HUDEP-2 (cell line): ENCODE data around the gene HNRNPLL.
"Not testable (repeated sequence)": the region's sequence is repeated elsewhere in the genome, so short reads cannot be mapped to it uniquely, and the experiment has no call there.

Experiments
- DNase-seq, 76 experiments: peaks; one replicate each; lab custom pipeline; 2025; ENCODE audit not compliant: unreplicated experiment in 76 of 76; lab: John Stamatoyannopoulos, UW

HNRNPLL gene

GRCh38 chr2:38602732-38603401, at the start of gene HNRNPLL:
HNRNPLL (minus strand) TSS chr2:38602928; CDS start chr2:38602626, 302 bp downstream.
- peak; percentile 47 to 98 (median 96) for DNase-seq

DNA sequence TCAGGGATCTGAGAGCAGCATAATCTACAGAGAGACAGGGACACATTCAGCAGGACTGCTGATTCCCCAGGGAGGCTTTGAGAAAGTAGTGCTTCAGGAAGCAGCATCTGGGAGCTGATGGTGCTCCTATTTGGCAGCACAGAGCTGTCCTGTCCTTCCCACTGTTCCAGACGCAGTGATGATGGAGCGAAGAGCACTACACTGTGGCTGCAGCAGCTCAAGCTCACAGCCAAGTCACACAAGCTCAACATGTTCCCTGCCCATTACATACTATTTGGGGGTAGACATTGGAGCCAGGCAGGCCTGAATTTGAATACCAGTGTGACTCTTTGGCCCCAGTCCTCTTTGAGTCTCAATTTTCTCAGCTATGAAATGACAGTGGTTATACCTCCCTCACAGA, 48.0 kb upstream of the HNRNPLL start:
- no peak for DNase-seq

GRCh38 chr2:38650012-38650411, 47.3 kb upstream of the HNRNPLL start:
- no peak for DNase-seq

DNA sequence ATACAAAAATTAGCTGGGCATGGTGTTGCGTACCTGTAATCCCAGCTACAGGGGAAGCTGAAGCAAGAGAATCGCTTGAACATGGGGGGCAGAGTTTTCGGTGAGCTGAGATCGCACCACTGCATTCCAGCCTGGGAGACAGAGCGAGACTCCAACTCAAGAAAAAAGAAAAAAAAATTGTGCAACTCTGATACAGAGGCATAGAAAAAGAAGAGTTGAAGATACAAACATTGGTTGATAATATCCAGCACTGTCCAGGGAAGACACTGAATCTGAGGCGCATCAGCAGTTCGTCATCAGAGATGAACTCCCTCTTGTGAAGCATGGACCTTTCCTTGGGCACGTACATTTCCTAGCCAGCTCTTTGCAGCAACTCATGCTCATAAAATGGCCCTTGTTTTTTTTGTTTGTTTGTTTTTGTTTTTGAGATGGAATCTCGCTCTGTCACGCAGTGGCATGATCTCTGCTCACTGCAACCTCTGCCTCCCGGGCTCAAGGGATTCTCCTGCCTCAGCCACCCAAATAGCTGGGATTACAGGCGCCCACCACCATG, 46.5 kb upstream of the HNRNPLL start:
- DNase-seq, result no peak

GRCh38 chr2:38648107-38648761, 45.5 kb upstream of the HNRNPLL start:
- DNase-seq, result peak in 1 of 76 experiments; percentile 17

DNA sequence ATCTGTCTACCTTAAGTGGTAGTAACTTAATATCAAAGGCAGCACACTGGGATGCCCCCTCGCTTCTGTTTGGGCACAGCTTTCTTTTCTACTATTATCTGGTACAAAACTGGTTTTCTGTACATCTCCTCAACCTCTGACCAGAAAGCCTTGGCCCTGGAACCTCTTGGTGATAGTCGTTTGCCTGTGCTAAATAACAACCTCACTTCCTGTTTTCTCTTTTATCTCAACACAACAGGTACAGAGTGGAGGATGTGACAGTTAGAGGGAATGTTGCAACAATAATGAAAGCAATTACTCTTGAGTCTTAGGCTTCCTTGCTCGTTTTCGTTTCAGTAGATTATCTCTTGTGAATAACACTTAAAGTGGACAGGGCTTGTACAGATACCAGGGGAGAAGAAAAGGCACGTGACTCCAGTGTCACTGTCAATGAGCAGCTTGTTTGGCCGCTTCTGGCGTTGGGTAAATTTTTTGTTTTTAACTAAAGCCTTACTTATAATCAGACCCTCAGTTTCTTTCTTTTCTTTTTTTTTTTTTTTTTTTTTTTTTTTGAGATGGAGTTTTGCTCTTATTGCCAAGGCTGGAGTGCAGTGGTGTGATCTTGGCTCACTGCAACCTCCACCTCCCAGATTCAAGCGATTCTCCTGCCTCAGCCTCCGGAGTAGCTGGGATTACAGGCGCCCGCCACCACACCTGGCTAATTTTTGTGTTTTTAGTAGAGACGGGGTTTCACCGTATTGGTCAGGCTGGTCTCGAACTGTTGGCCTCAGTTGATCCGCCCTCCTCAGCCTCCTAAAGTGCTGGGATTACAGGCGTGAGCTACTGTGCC, 41.2 kb upstream of the HNRNPLL start:
- DNase-seq, result peak in 72 of 76 experiments; percentile 11 to 95 (median 66)

GRCh38 chr2:38643021-38643671, 40.4 kb upstream of the HNRNPLL start:
- DNase-seq, result peak in 4 of 76 experiments; percentile 26 to 70 (median 41)

GRCh38 chr2:38642373-38643017, 39.8 kb upstream of the HNRNPLL start:
- DNase-seq, result not testable (repeated sequence)

DNA sequence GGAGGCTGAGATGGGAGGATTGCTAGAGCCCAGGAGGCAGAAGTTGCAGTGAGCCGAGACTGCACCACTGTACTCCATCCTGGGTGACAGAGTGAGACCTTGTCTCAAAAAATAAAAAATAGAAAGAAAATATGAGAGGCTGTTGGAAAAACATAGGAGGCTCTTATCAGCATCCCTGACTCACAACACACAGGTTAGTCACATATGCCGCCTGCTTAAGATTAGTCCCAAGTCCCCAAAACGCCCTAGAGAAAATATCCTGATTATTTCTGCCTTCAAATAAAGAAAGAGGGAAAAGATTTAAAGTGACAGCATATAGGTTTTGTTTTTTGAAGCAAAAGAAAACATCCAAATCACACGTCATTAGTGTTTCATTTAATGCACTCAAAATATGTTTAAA, 33.3 kb upstream of the HNRNPLL start:
- DNase-seq, result peak in 1 of 76 experiments; percentile 6

- no peak for DNase-seq
These were observed 32.4 kb upstream of the HNRNPLL start for GRCh38 chr2:38635139-38635538.

GRCh38 chr2:38634684-38635083, 32.0 kb upstream of the HNRNPLL start:
- peak in 14 of 76 experiments; percentile 4 to 59 (median 33) for DNase-seq

DNA sequence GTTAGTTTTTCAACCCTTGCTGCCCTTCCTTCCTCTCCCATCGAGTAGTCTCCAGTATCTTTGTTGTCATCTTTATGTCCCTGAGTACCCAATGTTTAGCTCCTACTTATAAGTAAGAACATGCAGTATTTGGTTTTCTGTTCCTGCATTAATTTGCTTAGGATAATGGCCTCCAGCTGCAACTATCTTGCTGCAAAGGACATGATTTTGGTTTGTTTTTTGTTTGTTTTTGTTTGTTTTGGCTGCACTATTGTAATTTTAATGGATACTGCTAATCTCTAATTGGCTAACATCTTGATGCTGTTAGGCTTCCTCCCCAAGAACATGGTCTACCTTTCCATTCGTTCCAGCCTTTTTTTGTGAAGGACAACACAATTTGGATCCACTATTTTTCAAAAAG, 31.2 kb upstream of the HNRNPLL start:
- no peak for DNase-seq

- DNase-seq, result no peak
These were observed 30.3 kb upstream of the HNRNPLL start for GRCh38 chr2:38632980-38633379.

GRCh38 chr2:38631976-38632375, 29.2 kb upstream of the HNRNPLL start:
- peak in 3 of 76 experiments; percentile 4 to 36 (median 28) for DNase-seq

DNA sequence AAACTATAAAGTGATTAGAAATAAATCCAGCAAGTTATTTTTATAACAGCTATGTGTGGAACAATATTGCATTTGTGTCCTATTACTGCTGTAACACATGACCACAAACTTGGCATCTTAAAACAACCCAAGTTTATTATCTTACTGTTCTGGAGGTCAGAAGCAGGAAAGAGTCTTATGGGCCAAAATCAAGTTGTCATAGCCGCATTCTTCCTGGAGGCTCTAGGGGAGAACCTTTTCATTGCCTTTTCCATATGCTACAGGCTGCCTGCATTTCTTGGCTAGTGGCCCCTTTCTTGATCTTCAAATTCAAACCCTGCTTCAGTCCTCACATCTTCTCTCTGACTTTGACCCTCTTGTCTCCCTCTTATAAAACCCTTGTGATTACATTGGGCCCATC, 27.0 kb upstream of the HNRNPLL start:
- DNase-seq, result no peak

DNA sequence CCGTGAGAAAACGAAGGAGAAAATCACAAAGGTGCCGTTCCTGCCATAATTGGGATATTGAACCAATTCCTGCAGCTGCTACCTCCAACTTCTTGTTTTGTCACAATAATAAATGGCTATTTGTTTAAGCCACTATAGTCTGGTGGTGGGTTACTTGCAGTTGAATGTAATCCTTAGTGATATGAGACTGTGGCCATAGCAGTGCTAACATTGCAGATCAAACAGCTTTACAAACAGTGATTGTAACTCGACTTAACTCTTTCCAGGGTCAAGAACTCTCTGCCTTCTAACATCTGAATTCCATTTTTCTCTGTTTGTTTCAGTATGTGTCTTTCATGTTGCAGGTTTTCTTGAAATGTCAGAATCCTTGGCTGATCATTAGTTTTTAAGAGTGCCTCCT, 24.7 kb upstream of the HNRNPLL start:
- no peak for DNase-seq

DNA sequence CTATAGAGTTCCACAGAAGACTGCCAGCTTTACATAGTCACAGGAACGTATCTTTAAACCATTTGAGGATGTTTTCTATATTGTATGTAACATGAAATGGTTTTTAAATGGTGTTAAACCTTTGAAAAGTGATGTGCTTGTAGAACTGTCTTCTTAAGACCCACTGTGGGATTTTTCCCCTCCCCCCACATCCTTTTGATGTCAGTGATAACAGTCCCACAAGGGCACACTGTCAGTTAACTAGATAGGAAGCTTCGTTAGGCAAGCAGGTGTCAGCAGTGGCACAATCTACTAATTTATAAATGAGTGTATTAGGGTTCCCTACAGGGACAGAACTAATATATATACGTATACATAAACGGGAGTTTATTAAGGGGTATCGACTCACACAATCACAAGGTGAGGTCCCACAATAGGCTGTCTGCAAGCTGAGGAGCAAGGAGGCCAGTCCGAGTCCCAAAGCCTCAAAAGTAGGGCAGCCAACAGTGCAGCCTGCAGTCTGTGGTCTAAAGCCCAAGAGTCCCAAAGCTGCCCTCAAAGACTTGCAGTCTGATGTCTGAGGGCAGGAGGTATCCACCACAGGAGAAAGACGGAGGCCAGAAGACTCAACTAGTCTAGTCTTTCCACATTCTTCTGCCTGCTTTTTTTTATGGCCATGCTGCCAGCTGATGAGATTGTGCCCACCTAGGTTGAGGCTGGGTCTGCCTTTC, 23.8 kb upstream of the HNRNPLL start:
- DNase-seq, result no peak

DNA sequence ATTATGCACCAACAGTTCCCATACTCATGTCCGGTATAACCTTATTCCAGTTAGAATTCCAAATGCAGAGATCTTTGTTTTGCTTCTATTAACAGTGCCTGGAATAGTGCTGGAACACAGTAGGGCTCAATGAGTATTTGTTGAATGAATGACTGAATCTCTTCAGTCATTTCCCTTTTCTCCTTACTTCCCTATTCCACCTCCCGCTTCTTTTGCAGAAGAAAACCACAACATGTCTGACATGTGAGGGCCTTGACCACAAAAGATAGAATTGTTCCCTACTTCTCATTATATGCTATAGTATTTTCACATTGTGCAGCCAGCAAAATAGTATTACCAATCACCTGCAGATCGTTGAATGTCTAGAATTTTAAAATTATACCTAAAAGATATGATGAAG, 19.5 kb upstream of the HNRNPLL start:
- DNase-seq, result peak in 2 of 76 experiments; percentile 20 to 21

DNA sequence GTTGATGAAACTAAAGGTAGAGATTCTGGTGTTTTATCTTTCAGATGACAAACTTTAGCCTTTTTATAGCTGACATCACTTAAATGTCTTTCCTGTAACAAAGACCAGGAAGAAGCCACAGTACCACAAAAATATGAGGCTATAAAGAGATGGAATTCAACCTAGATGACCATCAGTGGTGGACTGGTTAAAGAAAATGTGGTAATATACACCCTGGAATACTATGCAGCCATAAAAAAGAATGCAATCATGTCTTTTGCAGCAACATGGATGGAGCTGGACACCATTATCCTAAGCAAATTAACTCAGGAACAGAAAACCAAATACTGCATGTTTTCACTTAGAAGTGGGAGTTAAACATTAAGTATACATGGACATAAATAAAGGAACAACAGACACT, 18.3 kb upstream of the HNRNPLL start:
- no peak for DNase-seq
